Glutamatergic neuron (in vitro differentiated cells): ENCODE measurements around the gene CRYGS. TPM values are rescaled to one million over a fixed set of nuclear protein-coding genes. Genes with fewer than 3 reads are reported as not detected.

Experiments
- DNase-seq: peaks from one replicate; pipeline ENCODE4 v3.0.0; 2022
- H3K27ac Mint-ChIP-seq: one replicate; pipeline ENCODE4 v1.8.0; 2020; ENCODE audit warnings: mild to moderate bottlenecking, mixed read lengths, inconsistent platforms; ENCODE audit not compliant: unreplicated experiment
- H3K27me3 Mint-ChIP-seq: one replicate; pipeline ENCODE4 v1.8.0; 2020; ENCODE audit warnings: mild to moderate bottlenecking, moderate library complexity, mixed read lengths, inconsistent platforms; ENCODE audit not compliant: unreplicated experiment
- H3K36me3 Mint-ChIP-seq: one replicate; pipeline ENCODE4 v1.8.0; 2020; ENCODE audit warnings: mild to moderate bottlenecking, mixed read lengths, inconsistent platforms; ENCODE audit not compliant: unreplicated experiment
- H3K4me1 Mint-ChIP-seq: one replicate; pipeline ENCODE4 v1.8.0; 2020; ENCODE audit warnings: mild to moderate bottlenecking, low read depth, mixed read lengths, inconsistent platforms; ENCODE audit not compliant: unreplicated experiment
- H3K4me3 Mint-ChIP-seq: one replicate; pipeline ENCODE4 v1.8.0; 2020; ENCODE audit warnings: mild to moderate bottlenecking, mixed read lengths, inconsistent platforms; ENCODE audit not compliant: unreplicated experiment
- H3K9me3 Mint-ChIP-seq: one replicate; pipeline ENCODE4 v1.8.0; 2020; ENCODE audit warnings: mild to moderate bottlenecking, moderate library complexity, mixed read lengths, inconsistent platforms; ENCODE audit not compliant: unreplicated experiment
- CTCF ChIP-seq: fragments of 200-600 bp; sonication (generic); IDR thresholded peaks from one replicate; pipeline ENCODE4 v1.5.0; 2021; ENCODE audit not compliant: partially characterized antibody, unreplicated experiment
- total RNA-seq: library from RNA; stranded (reverse); fragmentation: NEBNext Ultra II Directional; extraction: Animal tissue kit (Norgen Biotek cat#: 25700); gene quantifications from one replicate; pipeline ENCODE4 v1.2.1, GENCODE V29; 2021; ENCODE audit not compliant: unreplicated experiment

The CRYGS gene
- total RNA-seq, 1 donor from 2014 or later = 3.7 TPM

GRCh38 chr3:186497608-186498007 is 46.6 kb downstream of the CRYGS start:
- H3K27me3 Mint-ChIP-seq = peaks cover 6% of the 10 kb centered on the region
- peaks cover 12% of the 10 kb centered on the region for H3K4me1 Mint-ChIP-seq
- no peaks in the 10 kb centered on the region for H3K9me3 Mint-ChIP-seq
- peaks cover 12% of the 10 kb centered on the region for H3K36me3 Mint-ChIP-seq
- no peak for DNase-seq
- no peak overlapping the region for H3K4me3 Mint-ChIP-seq
- TF ChIP-seq CTCF = no peak
- no peak overlapping the region for H3K27ac Mint-ChIP-seq

- DNase-seq = no peak
- Mint-ChIP-seq H3K27ac (no peak overlapping the region), H3K4me3 (no peak overlapping the region), H3K4me1 (peaks cover 14% of the 10 kb centered on the region), H3K36me3 (peaks cover 12% of the 10 kb centered on the region), H3K27me3 (peaks cover 6% of the 10 kb centered on the region), H3K9me3 (no peaks in the 10 kb centered on the region)
- TF ChIP-seq CTCF = no peak
Observed at GRCh38 chr3:186496635-186497034, 47.5 kb downstream of the CRYGS start.

GRCh38 chr3:186496016-186496415 is 48.2 kb downstream of the CRYGS start:
- Mint-ChIP-seq H3K4me3 (no peak overlapping the region), H3K27ac (no peak overlapping the region), H3K4me1 (peaks cover 14% of the 10 kb centered on the region), H3K9me3 (no peaks in the 10 kb centered on the region), H3K27me3 (peaks cover 6% of the 10 kb centered on the region), H3K36me3 (peaks cover 12% of the 10 kb centered on the region)
- TF ChIP-seq CTCF = no peak
- no peak for DNase-seq

GRCh38 chr3:186493525-186494255 is 50.5 kb downstream of the CRYGS start:
- H3K4me1 Mint-ChIP-seq = peaks cover 14% of the 10 kb centered on the region
- no peak overlapping the region for H3K27ac Mint-ChIP-seq
- no peak for TF ChIP-seq CTCF
- H3K9me3 Mint-ChIP-seq = no peaks in the 10 kb centered on the region
- H3K36me3 Mint-ChIP-seq = peaks cover 4% of the 10 kb centered on the region
- DNase-seq = no peak
- no peak overlapping the region for H3K4me3 Mint-ChIP-seq
- peaks cover 3% of the 10 kb centered on the region for H3K27me3 Mint-ChIP-seq

- H3K9me3 Mint-ChIP-seq = no peaks in the 10 kb centered on the region
- no peak for TF ChIP-seq CTCF
- no peak overlapping the region for H3K4me3 Mint-ChIP-seq
- peaks cover 4% of the 10 kb centered on the region for H3K36me3 Mint-ChIP-seq
- H3K27me3 Mint-ChIP-seq = no peaks in the 10 kb centered on the region
- DNase-seq = no peak
- H3K27ac Mint-ChIP-seq = no peak overlapping the region
- H3K4me1 Mint-ChIP-seq = peaks cover 16% of the 10 kb centered on the region
Observed at GRCh38 chr3:186492385-186492984, 51.7 kb downstream of the CRYGS start.
